Central memory CD4-positive, alpha-beta T cell (primary cell): ENCODE measurements around the gene NHS.

ENCODE experiments used
- DNase-seq: peaks from one replicate; pipeline ENCODE4 v3.0.0; 2022

Gene NHS

GRCh38 chrX:17456526-17456925 lies 81.5 kb downstream of the NHS start:
- DNase-seq: no peak

- DNase-seq: no peak
These were observed 84.1 kb downstream of the NHS start for GRCh38 chrX:17459008-17459611.

- DNase-seq: no peak
These were observed 84.7 kb downstream of the NHS start for GRCh38 chrX:17459661-17460060.

GRCh38 chrX:17462881-17463280 lies 87.9 kb downstream of the NHS start:
- no peak for DNase-seq

GRCh38 chrX:17464194-17464593 lies 89.2 kb downstream of the NHS start:
- no peak for DNase-seq

GRCh38 chrX:17465201-17465600 lies 90.2 kb downstream of the NHS start:
- DNase-seq: no peak

GRCh38 chrX:17465802-17466201 lies 90.8 kb downstream of the NHS start:
- no peak for DNase-seq

- DNase-seq: no peak
These were observed 95.1 kb downstream of the NHS start for GRCh38 chrX:17470136-17470535.

- DNase-seq: no peak
These were observed 96.1 kb downstream of the NHS start for GRCh38 chrX:17471121-17471520.

- DNase-seq: no peak
These were observed 96.9 kb downstream of the NHS start for GRCh38 chrX:17471861-17472260.

- no peak for DNase-seq
These were observed 97.4 kb downstream of the NHS start for GRCh38 chrX:17472424-17472823.

- DNase-seq: no peak
These were observed 98.0 kb downstream of the NHS start for GRCh38 chrX:17473021-17473420.

GRCh38 chrX:17474892-17475291 lies 99.9 kb downstream of the NHS start:
- no peak for DNase-seq

- DNase-seq: no peak
These were observed 100.6 kb downstream of the NHS start for GRCh38 chrX:17475449-17476217.

- DNase-seq: no peak
These were observed 101.4 kb downstream of the NHS start for GRCh38 chrX:17476411-17476810.

- DNase-seq: no peak
These were observed 106.1 kb downstream of the NHS start for GRCh38 chrX:17481086-17481485.

GRCh38 chrX:17484592-17484991 lies 109.6 kb downstream of the NHS start:
- no peak for DNase-seq

GRCh38 chrX:17485391-17485790 lies 110.4 kb downstream of the NHS start:
- DNase-seq: no peak

- no peak for DNase-seq
These were observed 113.0 kb downstream of the NHS start for GRCh38 chrX:17488036-17488435.

- DNase-seq: no peak
These were observed 119.2 kb downstream of the NHS start for GRCh38 chrX:17494216-17494615.

GRCh38 chrX:17495052-17495451 lies 120.1 kb downstream of the NHS start:
- DNase-seq: no peak

- no peak for DNase-seq
These were observed 121.4 kb downstream of the NHS start for GRCh38 chrX:17496407-17496806.

GRCh38 chrX:17497193-17497592 lies 122.2 kb downstream of the NHS start:
- no peak for DNase-seq

- DNase-seq: no peak
These were observed 124.5 kb downstream of the NHS start for GRCh38 chrX:17499512-17499911.

- DNase-seq: no peak
These were observed 125.2 kb downstream of the NHS start for GRCh38 chrX:17500145-17500579.
